Stomach (tissue), 4 donors: ENCODE measurements around the gene HSPA12A.

Source experiments
- CTCF ChIP-seq, 7 experiments: fragments of 450-650 bp in 4 of 7; fragments of 200-600 bp in 3 of 7; sonication (generic) in 3 of 7; IDR thresholded peaks; one replicate each; pipeline ENCODE4 v1.5.1; 2016 to 2019; ENCODE audit warnings: antibody characterized with exemption in 7 of 7, control low read depth in 2 of 7, mild to moderate bottlenecking in 1 of 7
- POLR2A ChIP-seq, 4 donors: fragments of 450-650 bp; IDR thresholded peaks; one replicate each; pipeline ENCODE4 v1.6.1; 2016; ENCODE audit warnings: antibody characterized with exemption in 4 of 4, control low read depth in 2 of 4, mild to moderate bottlenecking in 1 of 4, moderate library complexity in 1 of 4
- POLR2AphosphoS5 ChIP-seq, 3 donors: sonication (generic); formaldehyde crosslinking; IDR thresholded peaks; one replicate each; pipeline ENCODE4 v1.6.1; 2016; ENCODE audit warnings: antibody characterized with exemption in 3 of 3

GRCh38 chr10:116655568-116655967 is 86.8 kb downstream of the HSPA12A start:
- TF ChIP-seq CTCF (IDR thresholded peaks at IDR 0.05): no peak
- no peak for TF ChIP-seq POLR2A (IDR thresholded peaks at IDR 0.05)
- no peak for TF ChIP-seq POLR2AphosphoS5 (IDR thresholded peaks at IDR 0.05)
